Glutamatergic neuron (in vitro differentiated cells): ENCODE results near the gene SIRT4. TPM values are rescaled to one million over a fixed set of nuclear protein-coding genes. Genes with fewer than 3 reads are reported as not detected.
A peak's percentile ranks its signal among the peaks of the same experiment; 100 is the strongest.

Experiments
- DNase-seq: peaks from one replicate; pipeline ENCODE4 v3.0.0; 2022
- H3K27ac Mint-ChIP-seq: one replicate; pipeline ENCODE4 v1.8.0; 2020; ENCODE audit warnings: mild to moderate bottlenecking, mixed read lengths, inconsistent platforms; ENCODE audit not compliant: unreplicated experiment
- H3K27me3 Mint-ChIP-seq: one replicate; pipeline ENCODE4 v1.8.0; 2020; ENCODE audit warnings: mild to moderate bottlenecking, moderate library complexity, mixed read lengths, inconsistent platforms; ENCODE audit not compliant: unreplicated experiment
- H3K36me3 Mint-ChIP-seq: one replicate; pipeline ENCODE4 v1.8.0; 2020; ENCODE audit warnings: mild to moderate bottlenecking, mixed read lengths, inconsistent platforms; ENCODE audit not compliant: unreplicated experiment
- H3K4me1 Mint-ChIP-seq: one replicate; pipeline ENCODE4 v1.8.0; 2020; ENCODE audit warnings: mild to moderate bottlenecking, low read depth, mixed read lengths, inconsistent platforms; ENCODE audit not compliant: unreplicated experiment
- H3K4me3 Mint-ChIP-seq: one replicate; pipeline ENCODE4 v1.8.0; 2020; ENCODE audit warnings: mild to moderate bottlenecking, mixed read lengths, inconsistent platforms; ENCODE audit not compliant: unreplicated experiment
- H3K9me3 Mint-ChIP-seq: one replicate; pipeline ENCODE4 v1.8.0; 2020; ENCODE audit warnings: mild to moderate bottlenecking, moderate library complexity, mixed read lengths, inconsistent platforms; ENCODE audit not compliant: unreplicated experiment
- CTCF ChIP-seq: fragments of 200-600 bp; sonication (generic); IDR thresholded peaks from one replicate; pipeline ENCODE4 v1.5.0; 2021; ENCODE audit not compliant: partially characterized antibody, unreplicated experiment
- total RNA-seq: library from RNA; stranded (reverse); fragmentation: NEBNext Ultra II Directional; extraction: Animal tissue kit (Norgen Biotek cat#: 25700); gene quantifications from one replicate; pipeline ENCODE4 v1.2.1, GENCODE V29; 2021; ENCODE audit not compliant: unreplicated experiment

The SIRT4 gene
- total RNA-seq, 1 donor from 2014 or later = 3.8 TPM

GRCh38 chr12:120359128-120359527 lies 57.0 kb downstream of the SIRT4 start:
- no peak for TF ChIP-seq CTCF
- Mint-ChIP-seq H3K27me3 (peaks cover 29% of the 10 kb centered on the region), H3K9me3 (peaks cover 31% of the 10 kb centered on the region), H3K36me3 (peaks cover 4% of the 10 kb centered on the region), H3K4me1 (peaks cover 60% of the 10 kb centered on the region), H3K27ac (peak overlapping the region; percentile 88), H3K4me3 (peak overlapping the region; percentile 53)
- no peak for DNase-seq

GRCh38 chr12:120361506-120362208 lies 59.5 kb downstream of the SIRT4 start:
- Mint-ChIP-seq H3K27me3 (peaks cover 35% of the 10 kb centered on the region), H3K4me1 (peaks cover 72% of the 10 kb centered on the region), H3K36me3 (peaks cover 4% of the 10 kb centered on the region), H3K4me3 (peak overlapping the region; percentile 90), H3K27ac (peak overlapping the region; percentile 100), H3K9me3 (peaks cover 36% of the 10 kb centered on the region)
- peak; percentile 90 for DNase-seq
- TF ChIP-seq CTCF = no peak

Other genes starting within 250 kb of the SIRT4 start
- gene RAB35, start 185.6 kb upstream of the SIRT4 start, total RNA-seq = 57.2 TPM
- 173 TPM for gene GCN1, start 107.6 kb upstream of the SIRT4 start, total RNA-seq
- 1,238 TPM for gene RPLP0, start 101.2 kb upstream of the SIRT4 start, total RNA-seq
- gene PXN, start 36.6 kb upstream of the SIRT4 start, total RNA-seq = 39.5 TPM
- 8,083 TPM for gene RNU4-2, start 10.4 kb upstream of the SIRT4 start, total RNA-seq
- gene RNU4-1, start 9.1 kb upstream of the SIRT4 start, total RNA-seq = 5,722 TPM
- not detected for gene PLA2G1B, start 25.5 kb downstream of the SIRT4 start, total RNA-seq
- 229 TPM for gene MSI1, start 66.8 kb downstream of the SIRT4 start, total RNA-seq
- gene COX6A1, start 135.8 kb downstream of the SIRT4 start, total RNA-seq = 405 TPM
- 25.2 TPM for gene TRIAP1, start 144.1 kb downstream of the SIRT4 start, total RNA-seq
- 16.8 TPM for gene GATC, start 144.1 kb downstream of the SIRT4 start, total RNA-seq
- 210 TPM for gene SRSF9, start 167.4 kb downstream of the SIRT4 start, total RNA-seq
- gene DYNLL1, start 193.8 kb downstream of the SIRT4 start, total RNA-seq = 403 TPM
- gene COQ5, start 226.8 kb downstream of the SIRT4 start, total RNA-seq = 32.0 TPM
- gene RNF10, start 232.0 kb downstream of the SIRT4 start, total RNA-seq = 188 TPM